ENCODE measurements around the gene KLF11. TPM values are rescaled to one million over a fixed set of nuclear protein-coding genes. Genes with fewer than 3 reads are reported as not detected.
"Not testable (repeated sequence)": the region's sequence is repeated elsewhere in the genome, so short reads cannot be mapped to it uniquely, and the experiment has no call there.

KLF11 gene
- total and polyA plus RNA-seq, 7 donors: 7.0 to 27.0 (median 11.8) TPM

GRCh38 chr2:10086950-10087349 lies 43.6 kb downstream of the KLF11 start:
- intact Hi-C loops (cut with DNase I): no loop called here
- ATAC-seq: no peak

GRCh38 chr2:10087360-10087759 lies 44.0 kb downstream of the KLF11 start:
- 36 to 47% (median 45%) methylated on average over 8 of the region's 8 CpGs for WGBS, 3 donors
- Histone ChIP-seq H3K27me3 (ENCODE audit: insufficient read depth in 3 of 3, low read length in 2 of 3) (peaks cover 0 to 43% (median 7%) of the 10 kb centered on the region in 3 donors), H3K9me3 (no peaks in the 10 kb centered on the region)

More at GRCh38 chr2:10086950-10087349, 43.6 kb downstream of the KLF11 start:
- 60 to 65% (median 63%) methylated on average over 4 of the region's 4 CpGs for WGBS, 3 donors
- Histone ChIP-seq H3K27ac (no peak overlapping the region), H3K36me3 (ENCODE audit: insufficient read depth in 1 of 2, low read depth in 1 of 2) (no peaks in the 10 kb centered on the region), H3K4me1 (no peaks in the 10 kb centered on the region), H3K27me3 (ENCODE audit: insufficient read depth in 3 of 3, low read length in 2 of 3) (peaks cover 0 to 45% (median 7%) of the 10 kb centered on the region in 3 donors), H3K4me3 (no peak overlapping the region), H3K9me3 (no peaks in the 10 kb centered on the region)
- no peak for DNase-seq
- no peak for TF ChIP-seq CTCF (IDR thresholded peaks at IDR 0.05)

GRCh38 chr2:10089565-10090190 lies 46.3 kb downstream of the KLF11 start:
- Histone ChIP-seq H3K4me1 (no peaks in the 10 kb centered on the region), H3K36me3 (ENCODE audit: insufficient read depth in 1 of 2, low read depth in 1 of 2) (no peaks in the 10 kb centered on the region), H3K27ac (no peak overlapping the region), H3K9me3 (no peaks in the 10 kb centered on the region), H3K4me3 (no peak overlapping the region), H3K27me3 (ENCODE audit: insufficient read depth in 3 of 3, low read length in 2 of 3) (peaks cover 0 to 24% (median 8%) of the 10 kb centered on the region in 3 donors)
- no peak for TF ChIP-seq CTCF (IDR thresholded peaks at IDR 0.05)
- DNase-seq (no peak), ATAC-seq (no peak)
- WGBS, 3 donors: 36 to 53% (median 53%) methylated on average over 5 of the region's 5 CpGs
- intact Hi-C loops (cut with DNase I): no loop called here

More at GRCh38 chr2:10087360-10087759, 44.0 kb downstream of the KLF11 start:
- DNase-seq (no peak), ATAC-seq (no peak)
- TF ChIP-seq CTCF (IDR thresholded peaks at IDR 0.05): no peak
- intact Hi-C loops (cut with DNase I): no loop called here
- Histone ChIP-seq H3K4me3 (no peak overlapping the region), H3K36me3 (ENCODE audit: insufficient read depth in 1 of 2, low read depth in 1 of 2) (no peaks in the 10 kb centered on the region), H3K27ac (no peak overlapping the region), H3K4me1 (no peaks in the 10 kb centered on the region)

GRCh38 chr2:10091182-10091888 lies 48.0 kb downstream of the KLF11 start:
- intact Hi-C loops (cut with DNase I): no loop called here
- Histone ChIP-seq H3K27ac (no peak overlapping the region), H3K4me1 (no peaks in the 10 kb centered on the region), H3K4me3 (peak overlapping the region; percentile 18), H3K9me3 (no peaks in the 10 kb centered on the region), H3K36me3 (ENCODE audit: insufficient read depth in 1 of 2, low read depth in 1 of 2) (no peaks in the 10 kb centered on the region), H3K27me3 (ENCODE audit: insufficient read depth in 3 of 3, low read length in 2 of 3) (peaks cover 0 to 24% (median 8%) of the 10 kb centered on the region in 3 donors)
- DNase-seq (no peak), ATAC-seq (no peak)
- WGBS, 3 donors: 21 to 29% (median 26%) methylated on average over 48 to 52 of the region's 52 CpGs
- TF ChIP-seq CTCF (IDR thresholded peaks at IDR 0.05): no peak

- 92 to 100% (median 98%) methylated on average over 2 of the region's 2 CpGs for WGBS, 3 donors
Observed at GRCh38 chr2:10091889-10092244, 48.5 kb downstream of the KLF11 start.

More at GRCh38 chr2:10091889-10092244, 48.5 kb downstream of the KLF11 start:
- ATAC-seq; DNase-seq; H3K9me3 ChIP-seq; H3K36me3 ChIP-seq (ENCODE audit: insufficient read depth in 1 of 2, low read depth in 1 of 2); H3K4me1 ChIP-seq; intact Hi-C loops (cut with DNase I); H3K4me3 ChIP-seq; H3K27ac ChIP-seq: not testable (repeated sequence)
- H3K27me3 ChIP-seq (ENCODE audit: insufficient read depth in 3 of 3, low read length in 2 of 3): peaks cover 0 to 22% (median 8%) of the 10 kb centered on the region in 3 donors
